Measurements from ENCODE around the gene PCYT1B.
"Not testable (repeated sequence)": the region's sequence is repeated elsewhere in the genome, so short reads cannot be mapped to it uniquely, and the experiment has no call there.

The PCYT1B gene

DNA sequence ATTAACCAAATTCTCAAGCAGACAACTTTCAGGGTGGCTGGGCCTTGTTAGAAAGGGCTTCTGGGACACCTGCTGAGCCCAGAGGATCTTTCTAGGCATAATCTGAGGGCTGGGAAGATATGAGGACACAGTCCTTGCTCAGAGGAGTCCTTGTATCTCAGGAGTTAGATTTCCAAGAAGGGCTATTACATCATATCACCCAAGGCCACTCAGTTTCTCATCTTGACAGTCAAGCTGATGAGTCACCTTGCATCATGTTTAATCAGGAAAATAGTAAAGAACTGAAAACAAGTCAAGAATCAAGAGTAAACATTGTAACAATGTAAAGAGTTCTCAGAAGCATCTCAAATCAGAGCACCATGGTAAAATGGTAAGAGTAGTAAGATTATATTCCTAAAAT lies 4.0 kb downstream of the PCYT1B start:
- no peak for DNase-seq

DNA sequence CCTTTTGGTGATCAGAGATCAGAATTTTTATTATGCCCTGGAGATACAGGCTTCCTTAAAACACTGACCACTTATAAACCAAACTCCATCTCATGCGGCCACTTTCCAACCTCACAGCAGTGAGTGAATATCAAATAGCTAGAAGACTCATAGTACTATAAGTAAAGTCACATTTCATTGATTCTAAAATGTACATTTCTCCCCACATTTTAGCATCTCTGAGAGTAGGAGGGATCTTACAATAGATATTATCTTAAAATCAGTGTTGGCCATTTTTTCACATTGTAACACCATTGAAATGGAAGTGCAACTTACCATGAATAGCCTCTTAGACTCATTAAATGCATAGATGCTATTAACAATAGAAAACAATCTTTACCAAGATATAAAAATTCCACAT lies 17.4 kb downstream of the PCYT1B start:
- DNase-seq, result no peak

- DNase-seq, result no peak
These were observed 27.5 kb downstream of the PCYT1B start for GRCh38 chrX:24619647-24620046.

- no peak for DNase-seq
These were observed 36.6 kb downstream of the PCYT1B start for GRCh38 chrX:24610516-24610915.

DNA sequence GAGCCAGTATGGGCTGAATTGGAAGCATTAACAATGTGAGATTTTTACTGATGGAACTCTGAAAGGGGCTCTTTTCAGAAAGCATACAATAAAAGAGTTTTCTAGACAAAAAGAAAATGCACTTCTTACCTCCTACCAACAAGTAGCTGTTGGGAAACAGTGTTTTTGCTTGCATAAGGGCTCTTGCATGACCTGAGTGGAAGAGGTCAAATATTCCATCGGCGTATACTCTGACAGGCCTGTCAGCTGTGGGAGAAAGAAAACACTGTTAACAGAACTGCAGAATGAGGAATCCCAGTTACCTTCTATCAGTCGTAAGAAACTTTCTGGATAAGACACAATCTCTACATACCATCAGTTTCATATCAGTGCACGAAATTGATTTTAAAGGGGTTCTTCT lies 39.5 kb downstream of the PCYT1B start:
- no peak for DNase-seq

- not testable (repeated sequence) for DNase-seq
These were observed 41.2 kb downstream of the PCYT1B start for GRCh38 chrX:24605941-24606340.

DNA sequence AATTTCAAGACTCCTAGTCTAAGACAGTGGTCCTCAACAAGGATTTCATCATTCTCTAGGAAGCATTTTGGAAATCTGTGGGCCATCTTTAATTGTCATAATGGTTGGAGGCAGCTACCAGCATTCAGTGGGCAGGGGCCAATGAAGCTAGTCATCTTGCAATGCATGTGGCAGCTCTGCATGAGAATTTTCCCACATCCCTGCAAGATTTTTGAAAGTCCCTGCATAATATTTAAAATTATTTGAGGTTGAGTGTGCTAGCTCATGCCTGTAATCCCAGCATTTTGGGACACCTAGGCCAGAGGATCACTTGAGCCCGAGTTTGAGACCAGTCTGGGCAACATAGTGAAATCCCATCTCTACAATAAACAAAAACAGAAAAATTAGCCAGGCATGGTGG lies 44.0 kb downstream of the PCYT1B start:
- DNase-seq, result no peak

DNA sequence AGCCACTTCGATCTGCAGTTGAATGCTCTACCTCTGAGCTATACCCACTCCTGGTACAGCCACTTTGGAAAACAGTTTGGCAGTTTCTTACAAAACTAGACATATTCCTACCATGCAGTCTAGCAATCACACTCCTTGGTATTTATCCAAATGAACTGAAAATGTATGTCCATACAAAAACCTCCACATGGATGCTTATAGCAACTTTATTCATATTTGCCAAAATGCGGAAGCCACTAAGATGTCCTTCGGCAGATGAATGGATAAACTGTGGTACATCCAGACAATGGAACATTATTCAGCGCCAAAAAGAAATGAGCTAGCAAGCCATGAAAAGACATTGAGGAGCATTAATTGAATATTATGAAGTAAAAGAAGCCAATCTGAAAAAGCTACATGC lies 45.3 kb downstream of the PCYT1B start:
- DNase-seq, result no peak

GRCh38 chrX:24594501-24594900 lies 52.6 kb downstream of the PCYT1B start:
- no peak for DNase-seq

- DNase-seq, result no peak
These were observed 57.0 kb downstream of the PCYT1B start for GRCh38 chrX:24590111-24590510.

DNA sequence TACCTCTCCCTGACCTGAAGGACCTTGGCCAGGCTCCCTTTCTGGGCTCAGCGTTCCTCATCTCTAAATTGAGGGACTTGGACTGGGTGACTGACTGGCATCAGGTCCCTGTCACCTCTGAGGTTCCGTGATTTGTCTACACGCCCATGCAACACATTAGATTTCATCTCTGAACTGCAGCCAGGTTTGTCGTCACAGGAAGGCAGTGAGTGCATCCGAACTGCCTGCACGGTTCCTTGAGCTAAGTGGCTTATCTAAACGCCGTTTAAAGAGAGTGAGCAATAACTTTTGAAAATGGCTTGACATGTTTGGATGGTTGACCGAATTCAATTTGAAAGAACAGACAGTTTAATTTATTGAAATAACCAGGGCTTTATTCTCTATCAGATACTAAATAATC lies 70.1 kb downstream of the PCYT1B start:
- no peak for DNase-seq

GRCh38 chrX:24575496-24575895 lies 71.7 kb downstream of the PCYT1B start:
- no peak for DNase-seq

DNA sequence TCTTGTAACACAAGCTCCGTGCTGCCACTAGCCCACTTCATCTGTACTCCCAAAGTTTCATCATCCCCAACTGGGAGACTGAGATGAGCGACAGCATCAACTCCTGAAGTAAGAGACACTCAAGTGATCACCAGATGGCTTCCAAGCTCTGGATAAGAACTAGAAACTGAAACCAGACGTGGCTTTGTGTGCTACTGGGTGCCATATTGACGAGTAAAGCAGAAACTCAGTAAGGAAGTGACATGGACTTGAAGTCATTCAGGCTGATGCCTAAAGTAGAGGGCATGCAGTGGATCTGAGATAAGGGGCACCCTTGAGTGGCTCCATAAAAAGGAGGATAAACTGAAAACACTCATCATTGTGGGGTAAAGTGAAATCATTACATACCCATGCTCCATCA lies 72.4 kb downstream of the PCYT1B start:
- no peak for DNase-seq

- DNase-seq, result no peak
These were observed 80.0 kb downstream of the PCYT1B start for GRCh38 chrX:24567169-24567568.

DNA sequence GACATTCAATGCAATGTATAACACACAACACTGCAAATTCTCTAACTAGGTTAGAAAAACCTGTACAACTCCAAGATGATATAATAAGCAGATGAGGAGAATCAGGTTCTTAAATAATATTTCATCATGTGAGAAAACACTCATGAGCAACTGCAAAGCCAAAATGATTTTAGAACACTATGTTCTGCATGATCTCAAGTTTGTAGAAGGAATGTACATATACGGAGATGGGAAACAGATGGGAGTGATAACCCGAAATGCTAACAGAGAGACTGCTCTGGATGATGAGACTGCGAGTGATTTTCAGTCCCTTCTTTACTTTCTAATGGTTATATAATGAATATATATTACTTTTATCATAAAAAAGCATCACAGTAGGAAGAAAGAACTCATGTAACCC lies 80.9 kb downstream of the PCYT1B start:
- no peak for DNase-seq

GRCh38 chrX:24563291-24564010 lies 83.7 kb downstream of the PCYT1B start:
- no peak for DNase-seq

DNA sequence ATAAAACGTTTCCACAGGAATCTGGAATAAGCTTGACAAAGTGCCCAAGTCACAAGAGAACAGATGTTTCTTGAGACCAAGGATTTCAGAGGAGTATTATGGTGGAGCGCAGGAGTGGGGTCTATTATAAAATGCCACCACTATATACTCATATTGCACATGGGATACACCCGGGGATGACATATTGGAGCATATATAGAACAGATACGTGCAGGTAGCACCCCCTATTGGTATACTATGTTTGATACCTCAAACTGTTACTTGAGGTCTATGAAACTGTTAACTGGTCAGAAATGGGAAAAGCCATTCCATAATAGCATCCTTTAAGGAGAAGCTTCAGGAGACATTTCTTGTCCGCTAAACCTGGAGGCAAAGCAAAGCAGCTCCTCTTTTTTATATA lies 86.0 kb downstream of the PCYT1B start:
- DNase-seq, result no peak

- no peak for DNase-seq
These were observed 94.1 kb downstream of the PCYT1B start for GRCh38 chrX:24553011-24553410.

DNA sequence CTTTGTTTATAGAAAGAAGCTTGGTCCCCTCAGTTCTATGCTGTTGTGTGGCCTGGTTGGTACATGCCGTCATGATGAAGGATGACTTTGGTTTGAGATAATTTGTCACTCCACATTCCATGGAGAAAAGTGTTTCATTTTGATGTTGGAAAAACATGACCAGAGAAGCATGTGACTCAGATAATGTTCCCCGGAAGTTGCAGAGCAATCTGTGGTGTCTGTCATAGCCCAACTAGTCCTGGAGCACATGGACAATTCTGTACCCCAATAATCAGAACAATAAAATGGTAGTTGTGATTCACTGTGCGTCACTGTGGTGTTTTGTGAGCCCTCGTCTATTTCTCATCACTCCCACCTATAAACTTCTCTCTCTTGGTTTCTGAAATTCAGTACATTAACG lies 97.0 kb downstream of the PCYT1B start:
- no peak for DNase-seq

GRCh38 chrX:24547961-24548360 lies 99.2 kb downstream of the PCYT1B start:
- no peak for DNase-seq

DNA sequence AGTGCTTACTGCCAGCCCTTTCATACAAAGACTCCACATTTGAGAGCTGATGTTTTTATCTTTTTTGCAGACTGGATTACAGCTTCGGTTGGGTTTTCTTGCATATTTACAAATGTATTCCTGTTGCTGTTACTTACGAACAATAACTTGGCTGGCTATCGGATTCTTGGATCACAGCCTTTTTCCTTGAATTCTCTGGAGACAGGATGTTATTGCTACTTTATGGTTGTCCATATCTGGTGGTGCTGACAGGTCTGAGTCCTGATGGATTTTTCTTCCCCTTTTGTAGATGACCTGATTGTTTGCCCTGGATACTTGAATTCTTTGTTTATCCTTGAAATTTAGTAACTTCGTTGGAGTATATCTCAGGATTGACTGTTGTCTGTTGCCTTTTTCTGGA lies 104.4 kb downstream of the PCYT1B start:
- no peak for DNase-seq

DNA sequence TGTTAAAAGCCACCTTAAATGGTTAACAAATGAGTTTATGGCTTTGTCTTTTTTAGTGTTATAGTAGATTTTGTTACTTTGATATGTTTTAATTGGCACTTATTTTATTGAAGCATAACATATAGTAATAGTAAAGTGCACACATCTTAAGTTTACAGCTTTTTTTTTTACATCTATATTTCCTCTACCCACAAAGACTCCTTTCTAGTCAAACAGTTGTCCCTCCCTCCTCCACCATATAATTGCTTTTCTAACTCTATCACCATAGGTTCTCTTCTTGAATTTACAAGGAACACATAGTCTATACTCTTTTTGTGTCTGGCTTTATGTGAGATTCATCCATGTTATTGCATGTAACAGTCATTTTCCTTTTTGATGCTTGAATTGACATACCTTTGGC lies 110.6 kb downstream of the PCYT1B start:
- no peak for DNase-seq

- DNase-seq, result no peak
These were observed 118.5 kb downstream of the PCYT1B start for GRCh38 chrX:24528605-24529004.

GRCh38 chrX:24526616-24527015 lies 120.5 kb downstream of the PCYT1B start:
- no peak for DNase-seq

DNA sequence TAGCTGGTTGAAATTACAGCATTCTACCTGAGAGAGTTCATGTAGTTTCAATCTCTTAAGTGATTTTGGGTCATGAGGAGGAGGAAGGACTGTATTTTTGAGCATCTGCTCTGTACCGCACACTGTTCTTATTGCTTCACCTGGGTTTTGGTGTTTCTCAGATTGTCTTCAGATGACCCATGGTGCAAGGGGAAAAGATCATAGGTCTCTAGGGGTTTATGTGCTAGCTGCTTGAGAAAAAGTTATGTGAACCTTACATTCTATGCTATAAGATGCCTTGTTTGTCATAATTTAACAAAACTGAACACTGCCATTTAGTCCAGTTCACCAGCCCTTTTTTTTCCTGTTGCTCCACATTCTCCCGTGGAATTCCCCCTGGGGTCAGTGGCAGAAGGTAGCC lies 121.7 kb downstream of the PCYT1B start:
- DNase-seq, result no peak

DNA sequence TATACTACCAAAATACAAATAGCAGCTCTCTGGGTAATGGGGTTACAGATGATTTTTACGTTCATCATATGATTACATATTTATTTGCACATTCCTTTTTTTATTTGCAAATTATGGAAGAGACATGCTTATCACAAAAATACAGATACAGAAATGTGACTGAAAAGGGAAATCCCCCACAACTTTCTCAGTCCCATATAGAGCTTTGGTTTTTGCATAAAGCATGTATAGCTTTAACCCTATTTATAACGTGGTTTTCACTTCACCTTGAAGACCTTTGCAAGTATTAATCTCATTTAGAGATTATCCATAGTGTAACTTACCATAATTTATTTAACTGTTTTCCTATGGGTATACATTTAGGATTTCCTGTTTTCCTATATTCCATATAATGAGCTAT lies 126.7 kb downstream of the PCYT1B start:
- no peak for DNase-seq
